ENCODE results near the gene CDH20. TPM values are rescaled to one million over a fixed set of nuclear protein-coding genes. Genes with fewer than 3 reads are reported as not detected.

The CDH20 gene
- total RNA-seq, 2 experiments from 2014 or later = not detected

DNA sequence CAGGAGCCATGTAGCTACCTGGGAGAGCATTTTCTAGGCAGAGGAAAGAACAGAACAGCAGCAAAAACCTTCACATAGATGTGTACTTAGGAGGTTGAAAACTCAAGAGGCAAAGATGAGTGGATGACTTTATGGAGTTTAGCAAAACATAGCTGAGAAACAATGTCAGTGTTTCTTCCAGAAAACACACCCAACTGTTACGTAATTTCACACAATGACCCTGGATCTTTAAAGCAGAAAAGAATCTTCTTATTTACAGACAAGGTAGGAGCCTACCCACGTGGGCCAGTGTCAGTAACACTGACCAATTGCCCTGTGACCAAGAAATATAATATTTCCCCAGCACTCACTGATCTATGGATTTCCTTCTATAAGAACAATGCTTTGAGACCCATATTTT is 254.6 kb downstream of the CDH20 start:
- POLR2A ChIA-PET = no interaction called here
- intact Hi-C loops (cut with micrococcal nuclease) = no loop called here
- no peaks in the 10 kb centered on the region for H3K4me1 Mint-ChIP-seq (ENCODE audit: low read depth)
- CTCF ChIA-PET = interaction anchor here (1.1 kb wide), 2 partner anchors 11 to 85 kb away, joined by 3 read pairs; no protein-coding TSS in a partner anchor
- TF ChIP-seq, protein P1, sequence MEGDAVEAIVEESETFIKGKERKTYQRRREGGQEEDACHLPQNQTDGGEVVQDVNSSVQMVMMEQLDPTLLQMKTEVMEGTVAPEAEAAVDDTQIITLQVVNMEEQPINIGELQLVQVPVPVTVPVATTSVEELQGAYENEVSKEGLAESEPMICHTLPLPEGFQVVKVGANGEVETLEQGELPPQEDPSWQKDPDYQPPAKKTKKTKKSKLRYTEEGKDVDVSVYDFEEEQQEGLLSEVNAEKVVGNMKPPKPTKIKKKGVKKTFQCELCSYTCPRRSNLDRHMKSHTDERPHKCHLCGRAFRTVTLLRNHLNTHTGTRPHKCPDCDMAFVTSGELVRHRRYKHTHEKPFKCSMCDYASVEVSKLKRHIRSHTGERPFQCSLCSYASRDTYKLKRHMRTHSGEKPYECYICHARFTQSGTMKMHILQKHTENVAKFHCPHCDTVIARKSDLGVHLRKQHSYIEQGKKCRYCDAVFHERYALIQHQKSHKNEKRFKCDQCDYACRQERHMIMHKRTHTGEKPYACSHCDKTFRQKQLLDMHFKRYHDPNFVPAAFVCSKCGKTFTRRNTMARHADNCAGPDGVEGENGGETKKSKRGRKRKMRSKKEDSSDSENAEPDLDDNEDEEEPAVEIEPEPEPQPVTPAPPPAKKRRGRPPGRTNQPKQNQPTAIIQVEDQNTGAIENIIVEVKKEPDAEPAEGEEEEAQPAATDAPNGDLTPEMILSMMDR (IDR thresholded peaks at IDR 0.05) = no peak
- H3K27me3 Mint-ChIP-seq = peaks cover 15% of the 10 kb centered on the region
- DNase-seq (no peak), ATAC-seq (no peak)
- H3K9me3 Mint-ChIP-seq = no peaks in the 10 kb centered on the region
- no peak overlapping the region for H3K27ac Mint-ChIP-seq
- no peaks in the 10 kb centered on the region for H3K36me3 Mint-ChIP-seq (ENCODE audit: low read depth)
- H3K4me3 Mint-ChIP-seq = no peak overlapping the region

DNA sequence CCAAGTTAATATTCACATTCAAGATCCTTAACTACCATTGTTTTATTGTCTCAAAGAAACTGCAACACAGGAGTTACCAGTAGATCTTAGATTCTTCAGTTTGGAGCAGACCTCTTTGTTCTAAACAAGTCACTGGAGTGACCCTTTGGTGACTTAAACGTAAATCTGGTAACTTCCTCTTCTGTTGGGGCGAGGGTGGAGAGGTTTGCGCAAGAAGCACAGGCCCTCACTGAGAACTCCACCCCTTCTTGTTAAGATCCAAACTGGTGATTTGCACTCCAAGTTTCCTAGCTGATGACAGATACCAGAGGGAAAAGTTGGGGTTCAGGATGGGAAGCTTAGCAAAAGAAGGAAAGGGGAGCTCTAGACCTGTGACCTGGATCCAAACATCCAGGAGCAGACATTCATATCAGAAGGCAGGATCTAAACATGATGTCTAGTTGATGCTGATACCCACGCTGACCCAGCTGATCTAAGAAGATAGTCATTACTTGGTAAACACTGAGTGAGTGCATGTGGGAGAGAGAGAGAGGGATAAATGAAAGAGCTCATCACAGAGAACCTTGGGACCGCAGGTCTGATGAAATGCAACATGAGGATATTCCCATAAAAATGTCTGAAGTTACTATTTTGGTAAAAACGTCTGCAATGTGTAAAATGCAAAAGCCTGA is 256.0 kb downstream of the CDH20 start:
- H3K4me1 Mint-ChIP-seq (ENCODE audit: low read depth) = no peaks in the 10 kb centered on the region
- no peak for ATAC-seq
- intact Hi-C loops (cut with micrococcal nuclease) = no loop called here

DNA sequence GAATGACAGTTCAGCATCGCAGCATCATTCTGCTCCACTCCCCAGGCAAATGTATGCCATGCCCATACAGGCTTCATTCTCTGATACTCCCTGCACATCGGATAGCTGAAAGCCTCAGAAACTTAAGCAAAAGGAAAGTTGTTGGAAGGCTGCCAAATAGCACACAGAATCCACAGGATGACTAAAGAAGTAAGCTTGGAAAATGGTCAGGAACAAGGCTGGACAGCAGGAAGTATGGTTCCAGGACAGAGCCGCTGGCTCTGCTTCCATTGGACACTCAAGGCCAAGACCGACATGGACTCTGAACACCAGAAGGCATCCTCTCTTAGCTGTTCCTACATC is 256.5 kb downstream of the CDH20 start:
- Mint-ChIP-seq H3K27me3 (peaks cover 15% of the 10 kb centered on the region), H3K27ac (no peak overlapping the region), H3K9me3 (no peaks in the 10 kb centered on the region), H3K36me3 (ENCODE audit: low read depth) (no peaks in the 10 kb centered on the region), H3K4me1 (ENCODE audit: low read depth) (no peaks in the 10 kb centered on the region), H3K4me3 (no peak overlapping the region)
- TF ChIP-seq, protein P1 (IDR thresholded peaks at IDR 0.05) = no peak
- intact Hi-C loops (cut with micrococcal nuclease) = no loop called here
- ATAC-seq (no peak), DNase-seq (no peak)
- CTCF ChIA-PET = interaction anchor here (1.1 to 1.2 kb wide), 2 partner anchors 8 to 37 kb away, joined by 4 read pairs; no protein-coding TSS in a partner anchor
- POLR2A ChIA-PET = no interaction called here

More for the DNA sequence above, 256.0 kb downstream of the CDH20 start:
- TF ChIP-seq, protein P1 (IDR thresholded peaks at IDR 0.05) = no peak
- no peaks in the 10 kb centered on the region for H3K9me3 Mint-ChIP-seq
- ChIA-PET CTCF (interaction anchor here (1.2 kb wide), 1 partner anchor 37 kb away, joined by 4 read pairs; no protein-coding TSS in a partner anchor), POLR2A (no interaction called here)
- no peak for DNase-seq
- peaks cover 15% of the 10 kb centered on the region for H3K27me3 Mint-ChIP-seq
- no peak overlapping the region for H3K4me3 Mint-ChIP-seq
- no peak overlapping the region for H3K27ac Mint-ChIP-seq
- no peaks in the 10 kb centered on the region for H3K36me3 Mint-ChIP-seq (ENCODE audit: low read depth)

DNA sequence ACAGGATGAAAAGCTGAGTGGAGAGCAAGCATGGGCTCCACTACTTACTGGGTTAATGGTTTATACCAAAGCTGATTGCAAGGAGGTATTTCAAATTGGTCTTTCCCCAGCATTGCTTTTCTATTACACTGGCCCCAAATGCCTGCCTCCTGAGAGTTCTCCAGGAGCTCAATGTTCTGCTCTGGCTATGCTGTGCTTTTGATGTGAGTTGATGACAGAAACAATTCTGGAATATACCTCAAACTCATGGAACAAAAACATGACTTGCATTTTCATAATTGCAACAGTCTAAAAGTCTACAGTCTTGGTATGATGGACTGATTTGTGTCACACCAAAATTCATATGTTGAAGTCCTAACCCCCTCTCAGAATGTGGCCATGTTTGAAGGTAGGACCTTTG is 258.0 kb downstream of the CDH20 start:
- CTCF ChIA-PET = no interaction called here

DNA sequence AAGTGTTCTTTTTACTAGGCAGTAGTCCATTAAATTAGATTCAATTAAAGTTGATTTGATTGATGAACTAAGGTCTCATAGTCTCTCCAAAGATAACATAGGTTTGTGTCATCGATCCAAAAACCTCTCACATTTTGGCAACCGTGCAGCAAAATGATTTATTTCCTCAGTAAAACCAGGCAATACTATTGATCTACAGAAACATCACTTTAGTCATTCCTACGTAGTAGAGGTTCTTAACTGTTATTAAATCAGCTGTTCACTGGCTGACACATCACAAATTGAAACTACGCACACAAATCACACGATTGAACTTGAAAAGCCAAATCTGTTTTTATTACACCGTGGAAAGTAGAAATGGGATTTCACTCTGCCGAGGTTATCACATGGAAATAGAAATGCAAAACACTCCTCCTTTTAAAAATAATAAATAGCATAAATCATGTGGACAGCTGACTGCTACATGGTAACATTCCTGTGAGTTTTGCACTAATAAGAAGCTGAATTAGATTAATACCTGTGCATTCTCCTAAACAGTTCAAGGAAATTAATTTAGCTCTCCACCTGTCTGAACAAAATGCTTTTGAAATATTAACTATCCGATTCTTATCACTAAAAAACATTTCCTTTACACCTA is 262.5 kb downstream of the CDH20 start:
- TF ChIP-seq, protein P1 (IDR thresholded peaks at IDR 0.05) = no peak
- Mint-ChIP-seq H3K4me3 (no peak overlapping the region), H3K9me3 (no peaks in the 10 kb centered on the region), H3K36me3 (ENCODE audit: low read depth) (no peaks in the 10 kb centered on the region), H3K27me3 (peaks cover 9% of the 10 kb centered on the region), H3K4me1 (ENCODE audit: low read depth) (no peaks in the 10 kb centered on the region), H3K27ac (no peak overlapping the region)
- ChIA-PET CTCF (no interaction called here), POLR2A (no interaction called here)
- intact Hi-C loops (cut with micrococcal nuclease) = no loop called here
- ATAC-seq (no peak), DNase-seq (no peak)

More for the DNA sequence above, 258.0 kb downstream of the CDH20 start:
- Mint-ChIP-seq H3K27me3 (peaks cover 13% of the 10 kb centered on the region), H3K4me1 (ENCODE audit: low read depth) (no peaks in the 10 kb centered on the region), H3K9me3 (no peaks in the 10 kb centered on the region), H3K36me3 (ENCODE audit: low read depth) (no peaks in the 10 kb centered on the region), H3K4me3 (no peak overlapping the region), H3K27ac (no peak overlapping the region)
- no peak for ATAC-seq
- TF ChIP-seq, protein P1 (IDR thresholded peaks at IDR 0.05) = no peak
- intact Hi-C loops (cut with micrococcal nuclease) = no loop called here
- POLR2A ChIA-PET = no interaction called here
- no peak for DNase-seq

All from activated CD8-positive, alpha-beta T cell treated with anti-CD3 and anti-CD28 coated beads for 36 hours (primary cell).